GM23338 (cell line): ENCODE results near the gene AKAP13. TPM values are rescaled to one million over a fixed set of nuclear protein-coding genes. Genes with fewer than 3 reads are reported as not detected.

Experiments
- ATAC-seq: fragments of 200-7000 bp; cut with Tn5 transposase; 3 replicates; pipeline ENCODE4 v1.9.1; 2020
- DNase-seq: peaks from one replicate; pipeline ENCODE4 v3.0.0-alpha.2; 2015; ENCODE audit warnings: low spot score
- H2AFZ ChIP-seq: fragments of 200-600 bp; sonication (generic); 2 replicates; pipeline ENCODE4 v1.8.0; 2016; ENCODE audit warnings: antibody characterized with exemption, mild to moderate bottlenecking, moderate library complexity
- H3F3A ChIP-seq: fragments of 200-600 bp; sonication (generic); replicated peaks from 2 replicates; pipeline ENCODE4 v1.8.0; 2017; ENCODE audit warnings: antibody characterized with exemption, mixed run types, low read depth
- H3K27ac ChIP-seq: fragments of 200-600 bp; sonication (generic); 2 replicates; pipeline ENCODE4 v1.6.1; 2016; ENCODE audit warnings: low read depth
- H3K27me3 ChIP-seq: fragments of 200-600 bp; sonication (generic); 2 replicates; pipeline ENCODE4 v1.8.0; 2016; ENCODE audit warnings: mild to moderate bottlenecking, mixed run types, moderate library complexity; ENCODE audit not compliant: insufficient read depth
- H3K36me3 ChIP-seq: fragments of 200-600 bp; sonication (generic); 2 replicates; pipeline ENCODE4 v1.8.0; 2016; ENCODE audit warnings: mild to moderate bottlenecking; ENCODE audit not compliant: insufficient read depth
- H3K4me1 ChIP-seq: fragments of 200-600 bp; sonication (generic); 2 replicates; pipeline ENCODE4 v1.8.0; 2016; ENCODE audit warnings: mild to moderate bottlenecking, moderate library complexity; ENCODE audit not compliant: insufficient read depth
- H3K4me2 ChIP-seq: fragments of 200-600 bp; sonication (generic); 2 replicates; pipeline ENCODE4 v1.7.1; 2017; ENCODE audit warnings: mixed run types
- H3K4me3 ChIP-seq: fragments of 200-600 bp; sonication (generic); 2 replicates; pipeline ENCODE4 v1.6.1; 2016; ENCODE audit warnings: mixed run types
- H3K79me2 ChIP-seq: fragments of 200-600 bp; sonication (generic); replicated peaks from 2 replicates; pipeline ENCODE4 v1.8.0; 2017; ENCODE audit warnings: mild to moderate bottlenecking; ENCODE audit not compliant: insufficient read depth
- H3K9me2 ChIP-seq: fragments of 200-600 bp; sonication (generic); 2 replicates; pipeline ENCODE4 v1.8.0; 2017; ENCODE audit not compliant: insufficient read depth
- H4K20me1 ChIP-seq: fragments of 200-600 bp; sonication (generic); replicated peaks from 2 replicates; pipeline ENCODE4 v1.8.0; 2017; ENCODE audit warnings: mild to moderate bottlenecking; ENCODE audit not compliant: insufficient read depth
- H3K27ac Mint-ChIP-seq: 2 replicates; pipeline ENCODE4 v1.8.0; 2020; ENCODE audit warnings: inconsistent platforms, mild to moderate bottlenecking, moderate library complexity, mixed read lengths
- H3K27me3 Mint-ChIP-seq: 3 replicates; pipeline ENCODE4 v1.8.0; 2022; ENCODE audit warnings: low read depth, mild to moderate bottlenecking, moderate library complexity, mixed read lengths, inconsistent platforms; ENCODE audit not compliant: insufficient read depth, poor library complexity
- H3K36me3 Mint-ChIP-seq: 3 replicates; pipeline ENCODE4 v1.8.0; 2021; ENCODE audit warnings: low read depth, mild to moderate bottlenecking, inconsistent platforms, moderate library complexity, mixed read lengths
- H3K4me1 Mint-ChIP-seq: 3 replicates; pipeline ENCODE4 v1.8.0; 2020; ENCODE audit warnings: mild to moderate bottlenecking, inconsistent platforms, mixed read lengths
- H3K4me3 Mint-ChIP-seq: 3 replicates; pipeline ENCODE4 v1.8.0; 2021; ENCODE audit warnings: moderate library complexity, mild to moderate bottlenecking, inconsistent platforms, mixed read lengths
- H3K9me3 Mint-ChIP-seq: 3 replicates; pipeline ENCODE4 v1.8.0; 2020; ENCODE audit warnings: moderate library complexity, mild to moderate bottlenecking, inconsistent platforms, mixed read lengths
- CREB1 ChIP-seq: fragments of 250-450 bp; sonication (Bioruptor Pico); IDR thresholded peaks from 2 replicates; pipeline ENCODE4 v1.5.0; 2020; ENCODE audit warnings: low read depth, mild to moderate bottlenecking, moderate library complexity
- CTCF ChIP-seq, 2 experiments: fragments of 200-600 bp in 1 of 2; sonication (generic) in 1 of 2; conservative IDR thresholded peaks; 2 replicates each; pipeline versions ENCODE4 v1.5.1 to v1.6.1; 2016 to 2017; ENCODE audit warnings: antibody characterized with exemption in 2 of 2, low read depth in 2 of 2, mild to moderate bottlenecking in 2 of 2, moderate library complexity in 1 of 2
- ETS1 ChIP-seq: IDR thresholded peaks from 2 replicates; pipeline ENCODE4 v1.6.1; 2016; ENCODE audit warnings: antibody characterized with exemption
- EZH2 ChIP-seq: fragments of 200-600 bp; sonication (generic); IDR thresholded peaks from one replicate; pipeline ENCODE4 v1.8.0; 2017; ENCODE audit warnings: antibody characterized with exemption, mild to moderate bottlenecking, low read depth; ENCODE audit not compliant: unreplicated experiment
- EZH2phosphoT487 ChIP-seq: fragments of 200-600 bp; sonication (generic); IDR thresholded peaks from one replicate; pipeline ENCODE4 v1.8.1; 2018; ENCODE audit warnings: antibody characterized with exemption; ENCODE audit not compliant: unreplicated experiment
- JUNB ChIP-seq: IDR thresholded peaks from one replicate; pipeline ENCODE4 v1.6.1; 2016; ENCODE audit warnings: antibody characterized with exemption; ENCODE audit not compliant: unreplicated experiment
- NANOG ChIP-seq: IDR thresholded peaks from 2 replicates; pipeline ENCODE4 v1.6.1; 2016; ENCODE audit warnings: antibody characterized with exemption, borderline replicate concordance
- POLR2AphosphoS5 ChIP-seq: IDR thresholded peaks from 2 replicates; pipeline ENCODE4 v1.6.1; 2016; ENCODE audit warnings: antibody characterized with exemption, low read depth
- REST ChIP-seq: IDR thresholded peaks from one replicate; pipeline ENCODE4 v1.6.1; 2018; ENCODE audit warnings: antibody characterized with exemption; ENCODE audit not compliant: unreplicated experiment
- STAT1 ChIP-seq: IDR thresholded peaks from one replicate; pipeline ENCODE4 v1.6.1; 2016; ENCODE audit warnings: antibody characterized with exemption; ENCODE audit not compliant: unreplicated experiment
- ZNF114 ChIP-seq: fragments of 250-450 bp; sonication (Bioruptor Pico); IDR thresholded peaks from 2 replicates; pipeline ENCODE4 v1.5.0; 2020; ENCODE audit warnings: mild to moderate bottlenecking, moderate library complexity
- ZNF331 ChIP-seq: fragments of 250-450 bp; sonication (Bioruptor Pico); IDR thresholded peaks from 2 replicates; pipeline ENCODE4 v1.5.0; 2020; ENCODE audit warnings: low read depth, mild to moderate bottlenecking, moderate library complexity
- polyA plus RNA-seq: library from polyadenylated mRNA; unstranded; fragments of >200 nt; fragmentation: Nextera tagmentation; extraction: Ambion mirVana; gene quantifications from 2 replicates; pipeline ENCODE4 v1.2.1, GENCODE V29; 2016
- total RNA-seq: library from RNA; depleted of rRNA; stranded (reverse); fragments of >200 nt; shearing (Covaris generic); gene quantifications from 2 replicates; pipeline ENCODE4 v1.2.3, GENCODE V29; 2014

AKAP13 gene
- total and polyA plus RNA-seq, 2 experiments from 2014 or later, result 46.2 to 60.7 TPM

DNA sequence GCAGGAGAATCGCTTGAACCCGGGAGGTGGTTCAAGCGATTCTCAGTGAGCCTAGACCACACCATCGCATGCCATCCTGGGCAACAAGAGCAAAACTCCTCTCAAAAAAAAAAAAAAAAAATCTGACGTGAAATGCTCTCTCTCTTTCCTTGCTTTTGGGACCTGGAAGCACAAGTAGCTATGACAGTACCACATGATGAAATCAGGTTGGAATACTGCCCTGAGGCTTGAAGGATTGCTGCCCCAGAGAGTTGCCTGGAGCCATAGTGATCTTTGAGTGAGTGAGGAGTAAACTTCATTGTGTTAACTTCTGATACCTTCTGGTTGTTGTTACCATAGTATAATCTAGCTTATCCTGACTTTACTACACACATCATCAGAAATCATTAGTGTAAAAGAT is 23.3 kb downstream of the AKAP13 start (continued):
- TF ChIP-seq REST, result no peak
- TF ChIP-seq EZH2, result no peak
- TF ChIP-seq ZNF114 (CRISPR knock-in tag), result no peak
- no peak for TF ChIP-seq NANOG
- TF ChIP-seq CTCF (conservative IDR thresholded peaks at IDR 0.05; ENCODE audit: low read depth in 2 of 2), result no peak
- no peak for TF ChIP-seq JUNB
- no peak for TF ChIP-seq STAT1

- H3K27me3 Mint-ChIP-seq, result no peaks in the 10 kb centered on the region
- H3K4me2 ChIP-seq, result no peak overlapping the region
- H3K4me1 ChIP-seq, result peaks cover 27% of the 10 kb centered on the region
- TF ChIP-seq ZNF114 (CRISPR knock-in tag) (no peak), CTCF (conservative IDR thresholded peaks at IDR 0.05; ENCODE audit: low read depth in 2 of 2) (no peak), POLR2AphosphoS5 (no peak), NANOG (no peak), CREB1 (CRISPR knock-in tag) (no peak), ZNF331 (CRISPR knock-in tag) (no peak), EZH2phosphoT487 (no peak), REST (no peak), ETS1 (no peak)
Observed at GRCh38 chr15:85404176-85404917, 23.9 kb downstream of the AKAP13 start.

More at GRCh38 chr15:85404176-85404917, 23.9 kb downstream of the AKAP13 start:
- H3K9me2 ChIP-seq, result no peaks in the 10 kb centered on the region
- H3K4me3 Mint-ChIP-seq, result no peak overlapping the region
- no peaks in the 10 kb centered on the region for H3F3A ChIP-seq
- no peak for DNase-seq
- H3K27ac Mint-ChIP-seq, result peak overlapping the region; percentile 54; the same call in 1 of the 2 replicates
- H4K20me1 ChIP-seq, result peaks cover 30% of the 10 kb centered on the region; the same call in 1 of the 2 replicates
- no peak for ATAC-seq
- H3K4me1 Mint-ChIP-seq, result peaks cover 44% of the 10 kb centered on the region
- no peaks in the 10 kb centered on the region for H3K36me3 Mint-ChIP-seq
- H3K9me3 Mint-ChIP-seq, result no peaks in the 10 kb centered on the region
- H3K79me2 ChIP-seq, result peaks cover 100% of the 10 kb centered on the region
- H3K27ac ChIP-seq, result no peak overlapping the region
- no peak overlapping the region for H2AFZ ChIP-seq
- no peaks in the 10 kb centered on the region for H3K27me3 ChIP-seq
- H3K4me3 ChIP-seq, result no peak overlapping the region
- no peaks in the 10 kb centered on the region for H3K36me3 ChIP-seq
